Retina (tissue), 1 donor: ENCODE results near the gene VSTM2B.

Experiments used
- DNase-seq: peaks from one replicate; pipeline ENCODE4 v3.0.0-alpha.2; 2016

The VSTM2B gene

DNA sequence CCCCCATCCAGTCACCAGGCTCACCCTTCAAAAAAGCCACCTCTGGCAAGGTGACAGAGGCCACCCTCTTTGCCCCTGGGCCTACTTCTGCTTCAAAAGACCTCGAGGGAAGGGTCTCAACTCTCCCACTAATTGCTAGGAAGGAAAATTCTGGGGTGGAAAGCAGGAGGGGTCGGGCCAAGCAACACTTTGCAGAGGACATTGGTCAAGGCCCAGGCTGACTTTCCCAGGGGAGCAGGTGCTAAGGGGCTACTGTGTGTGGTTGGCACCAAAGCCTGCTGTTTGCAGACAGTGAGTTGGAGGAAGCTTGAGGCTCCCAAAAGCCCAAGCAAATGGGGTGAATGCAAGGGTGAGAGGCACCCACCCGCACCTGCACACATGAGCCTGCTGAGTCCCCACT, 28.6 kb upstream of the VSTM2B start:
- no peak for DNase-seq

DNA sequence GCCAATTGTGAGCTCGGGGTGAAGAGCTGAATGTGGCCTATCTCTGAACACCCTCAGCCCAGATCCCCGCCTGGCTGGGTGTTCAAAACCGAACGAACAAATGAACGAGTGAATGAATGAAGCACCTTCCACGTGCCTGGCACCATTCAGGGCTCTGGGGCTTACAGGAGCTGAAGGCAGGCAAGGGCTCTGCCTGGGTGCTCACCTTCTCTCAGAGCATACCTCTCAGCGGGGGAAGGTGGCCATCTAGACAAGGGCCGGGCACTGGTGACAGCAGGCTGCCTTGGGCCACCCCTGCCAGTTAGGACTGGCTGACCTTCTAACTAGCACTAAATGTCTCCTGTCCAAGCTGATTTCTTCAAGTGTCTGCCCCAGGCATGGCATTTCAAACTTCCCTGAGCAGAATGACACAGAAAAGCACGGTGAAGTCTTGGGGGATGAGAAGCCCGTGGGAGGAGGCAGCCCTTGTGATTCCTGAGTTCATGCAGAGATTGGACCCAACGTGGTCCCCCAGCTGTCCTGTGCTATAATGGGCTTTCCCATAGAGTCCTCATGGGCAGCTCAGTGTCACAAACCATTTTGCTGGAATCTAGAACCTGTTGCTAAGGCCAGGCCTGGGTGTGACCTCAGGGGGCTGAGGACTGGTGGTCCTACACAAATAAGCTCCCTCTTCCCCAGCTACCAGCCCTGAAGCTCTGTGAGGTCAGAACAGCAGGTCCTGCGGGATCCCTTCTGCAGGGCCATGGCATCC, 27.9 kb upstream of the VSTM2B start:
- no peak for DNase-seq

DNA sequence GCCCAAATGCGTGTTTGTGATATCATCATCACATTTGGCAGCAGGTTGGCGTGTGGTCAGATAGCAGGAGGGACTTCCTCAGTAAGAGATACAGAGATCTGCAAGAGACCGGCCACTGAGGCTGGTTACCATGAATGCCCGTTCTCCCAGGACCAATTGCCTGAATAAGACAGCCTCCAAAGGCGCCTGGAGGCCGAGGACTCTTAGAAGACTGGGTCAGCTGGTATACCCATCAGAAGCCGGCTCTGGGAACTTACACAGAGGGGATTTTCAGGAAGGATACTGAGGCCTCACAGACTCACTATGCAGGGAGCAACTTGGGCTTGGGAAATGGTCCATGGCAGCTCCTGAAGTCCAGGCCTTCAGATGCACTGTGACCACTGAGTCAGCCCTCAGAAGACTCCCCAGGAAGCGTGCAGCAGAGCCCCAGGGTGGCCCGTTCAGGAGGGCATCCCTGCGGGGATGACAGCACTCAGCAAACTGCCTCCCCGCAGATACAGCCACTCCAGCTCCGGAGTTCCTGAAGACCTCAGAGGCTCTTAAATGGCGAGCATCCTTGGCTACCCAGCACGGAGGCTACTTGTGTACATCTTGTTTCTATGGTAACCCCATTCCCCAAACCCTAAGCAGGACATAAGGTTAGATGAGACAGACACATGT, 26.4 kb upstream of the VSTM2B start:
- no peak for DNase-seq

GRCh38 chr19:29499921-29500590, 25.7 kb upstream of the VSTM2B start:
- DNase-seq: no peak

GRCh38 chr19:29501816-29502580, 23.8 kb upstream of the VSTM2B start:
- no peak for DNase-seq

DNA sequence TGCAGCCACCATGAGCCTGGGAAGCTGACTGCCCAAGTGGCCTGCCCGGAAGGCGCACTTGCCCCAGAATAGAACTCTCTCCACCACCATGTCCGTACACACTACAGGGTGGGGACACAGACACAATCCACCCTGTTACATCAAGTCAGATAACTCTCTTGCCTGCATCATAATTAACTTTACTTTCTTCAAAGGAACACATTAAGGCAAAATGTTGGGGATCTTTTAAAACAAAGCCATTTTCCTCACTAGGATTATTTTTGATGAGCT, 23.3 kb upstream of the VSTM2B start:
- no peak for DNase-seq

GRCh38 chr19:29503140-29503758, 22.5 kb upstream of the VSTM2B start:
- DNase-seq: no peak

- no peak for DNase-seq
Measured at GRCh38 chr19:29503785-29504184, 22.0 kb upstream of the VSTM2B start.

- no peak for DNase-seq
Measured at GRCh38 chr19:29504454-29504853, 21.3 kb upstream of the VSTM2B start.

DNA sequence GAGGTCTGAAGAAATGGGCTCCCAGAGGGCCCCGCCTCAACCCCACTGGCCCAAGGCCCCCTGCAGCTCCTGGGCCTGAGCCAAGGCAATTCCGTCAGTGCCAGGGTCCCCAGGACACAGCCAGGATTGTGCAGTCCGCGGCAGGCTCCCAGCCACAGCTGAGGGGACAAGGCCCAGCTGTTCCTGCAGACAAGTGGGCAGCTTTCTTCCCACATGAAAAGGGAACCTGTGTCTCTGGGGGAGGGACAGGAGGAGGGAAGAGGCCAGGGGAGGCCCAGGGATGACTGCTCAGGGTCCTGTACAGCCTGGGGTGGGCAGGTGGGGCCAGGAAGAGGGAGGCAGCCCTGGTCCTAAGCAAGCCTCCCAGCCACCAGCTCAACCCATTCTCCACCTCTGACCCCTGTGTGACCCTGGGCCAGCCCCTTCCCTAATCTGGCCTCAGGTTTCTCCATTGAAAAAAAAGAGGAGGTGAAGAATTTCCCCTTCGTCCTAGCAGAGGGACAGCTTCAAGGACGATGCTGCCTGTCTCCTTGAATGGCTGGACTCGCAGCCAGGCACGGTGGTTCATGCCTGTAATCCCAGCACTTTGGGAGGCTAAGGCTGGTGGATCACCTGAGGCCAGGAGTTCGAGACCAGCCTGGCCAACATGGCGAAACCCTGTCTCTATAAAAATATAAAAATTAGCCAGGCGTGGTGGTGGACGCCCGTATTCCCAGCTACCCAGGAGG, 20.5 kb upstream of the VSTM2B start:
- DNase-seq: no peak

- DNase-seq: no peak
Measured at GRCh38 chr19:29506619-29506911, 19.2 kb upstream of the VSTM2B start.

GRCh38 chr19:29507081-29507860, 18.5 kb upstream of the VSTM2B start:
- DNase-seq: no peak

GRCh38 chr19:29508181-29508580, 17.6 kb upstream of the VSTM2B start:
- no peak for DNase-seq

GRCh38 chr19:29509456-29509855, 16.3 kb upstream of the VSTM2B start:
- DNase-seq: no peak

DNA sequence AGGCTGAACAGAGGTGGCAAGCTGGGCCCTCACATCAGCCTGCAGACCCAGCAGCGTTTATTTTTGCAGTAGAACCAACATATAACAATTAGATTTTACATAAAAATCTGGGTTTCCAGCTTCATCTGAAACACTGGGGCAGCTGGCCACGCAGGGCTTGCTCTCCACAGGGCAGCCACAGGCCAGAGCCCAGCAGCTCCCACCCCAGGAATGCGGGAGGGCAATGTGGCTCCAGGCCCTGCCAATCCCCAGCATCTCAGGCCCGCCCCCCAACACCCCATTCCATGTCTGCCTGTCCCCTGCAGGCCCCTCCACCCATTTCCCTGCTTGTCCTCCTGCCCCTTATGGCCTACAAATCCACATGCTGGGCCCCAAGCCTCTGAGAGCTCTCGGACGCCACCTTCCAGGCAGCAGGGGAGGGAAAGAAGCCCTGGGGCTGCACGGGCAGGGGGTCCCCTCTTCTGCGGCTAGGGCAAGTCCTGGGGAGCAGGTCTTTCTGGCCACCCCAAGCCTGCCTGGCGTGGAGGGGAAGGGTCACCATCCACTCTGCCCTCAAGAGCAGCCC, 15.0 kb upstream of the VSTM2B start:
- no peak for DNase-seq

DNA sequence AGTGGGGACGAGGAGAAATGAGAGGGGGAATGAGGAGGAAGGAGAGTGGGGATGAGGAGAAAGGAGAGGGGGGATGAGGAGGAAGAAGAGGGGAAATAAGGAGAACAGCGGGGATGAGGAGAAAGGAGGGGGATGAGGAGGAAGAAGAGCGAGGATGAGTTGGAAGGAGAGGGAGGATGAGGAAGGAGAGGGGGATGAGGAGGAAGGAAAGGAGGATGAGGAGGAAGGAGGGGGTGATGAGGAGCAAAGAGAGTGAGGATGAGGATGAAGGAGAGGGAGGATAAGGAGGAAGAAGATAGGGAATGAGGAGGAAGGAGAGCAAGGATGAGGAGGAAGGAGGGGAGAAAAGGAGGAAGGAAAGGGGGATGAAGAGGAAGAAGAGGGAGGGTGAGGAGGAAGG, 14.0 kb upstream of the VSTM2B start:
- no peak for DNase-seq

DNA sequence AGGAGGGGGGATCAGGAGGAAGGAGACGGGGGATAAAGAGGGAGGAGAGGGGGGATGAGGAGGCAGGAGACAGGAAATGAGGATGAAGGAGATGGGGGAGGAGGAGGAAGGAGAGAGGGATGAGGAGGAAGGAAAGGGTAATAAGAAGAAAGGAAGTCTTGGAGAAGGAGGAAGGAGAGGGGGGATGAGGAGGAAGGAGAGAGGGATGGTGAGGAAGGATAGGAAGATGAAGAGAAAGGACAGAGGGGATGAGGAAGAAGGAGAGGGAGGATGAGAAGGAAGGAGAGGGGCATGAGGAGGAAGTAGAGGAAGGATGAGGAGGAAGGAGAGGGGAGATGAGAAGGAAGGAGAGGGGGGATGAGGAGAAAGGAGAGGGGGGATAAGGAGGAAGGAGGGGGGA, 13.0 kb upstream of the VSTM2B start:
- DNase-seq: no peak

- no peak for DNase-seq
Measured at GRCh38 chr19:29514525-29515232, 11.1 kb upstream of the VSTM2B start.

DNA sequence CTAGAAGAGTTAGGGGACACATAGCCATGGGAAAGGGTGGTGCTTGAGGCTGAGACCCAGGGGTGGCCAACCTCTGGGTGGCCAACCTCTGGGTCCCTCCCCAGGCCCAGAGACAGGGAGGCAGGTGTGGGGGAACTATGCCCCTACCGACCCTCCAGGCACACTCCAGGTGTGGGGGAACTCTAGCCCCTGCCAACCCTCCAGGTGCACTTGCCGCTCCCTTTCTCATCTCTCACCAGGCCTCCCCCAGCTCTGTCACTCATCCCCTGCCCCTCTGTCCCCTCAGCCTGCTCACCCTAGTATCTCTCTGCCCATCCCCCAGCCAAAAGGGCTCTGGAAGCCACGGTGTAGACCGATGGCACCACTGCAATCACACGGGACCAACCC, 10.6 kb upstream of the VSTM2B start:
- DNase-seq: no peak

DNA sequence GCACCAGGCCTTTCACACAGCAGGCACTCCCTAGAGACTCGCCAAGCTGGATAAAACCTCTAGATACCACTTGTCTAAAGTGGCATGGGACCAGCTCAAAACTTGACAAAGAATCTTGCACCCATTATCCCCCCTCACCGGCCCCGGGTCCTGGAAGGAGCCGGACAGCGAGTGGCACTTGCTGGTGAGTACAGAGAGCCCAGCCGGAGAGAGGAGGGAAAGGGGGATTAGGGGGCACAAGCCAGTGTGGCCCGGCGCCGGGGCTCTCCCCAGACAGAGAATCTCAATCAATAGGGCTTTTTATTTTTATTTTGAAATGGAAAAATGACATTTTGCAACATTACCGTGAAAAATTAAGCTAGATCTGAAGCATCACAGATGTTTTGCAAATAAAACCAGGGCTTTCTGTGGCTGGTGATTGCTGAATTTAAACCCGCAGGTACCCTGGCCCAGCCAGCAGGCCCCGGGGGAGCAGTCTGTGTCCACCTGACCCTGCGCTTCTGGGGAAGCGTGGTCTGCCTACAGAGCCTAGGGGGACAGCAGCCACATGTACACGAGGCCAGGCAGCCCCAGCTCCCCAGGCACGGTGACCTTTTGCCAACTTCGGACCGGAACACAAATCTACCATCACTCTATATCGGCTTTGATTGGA, 10.0 kb upstream of the VSTM2B start:
- DNase-seq: no peak
